GM19238 (cell line): ENCODE measurements around the gene MRPS6.

Experiments
- DNase-seq: peaks from one replicate; pipeline ENCODE4 v3.0.0; 2011; ENCODE audit warnings: low spot score; ENCODE audit not compliant: insufficient read length

Gene MRPS6

DNA sequence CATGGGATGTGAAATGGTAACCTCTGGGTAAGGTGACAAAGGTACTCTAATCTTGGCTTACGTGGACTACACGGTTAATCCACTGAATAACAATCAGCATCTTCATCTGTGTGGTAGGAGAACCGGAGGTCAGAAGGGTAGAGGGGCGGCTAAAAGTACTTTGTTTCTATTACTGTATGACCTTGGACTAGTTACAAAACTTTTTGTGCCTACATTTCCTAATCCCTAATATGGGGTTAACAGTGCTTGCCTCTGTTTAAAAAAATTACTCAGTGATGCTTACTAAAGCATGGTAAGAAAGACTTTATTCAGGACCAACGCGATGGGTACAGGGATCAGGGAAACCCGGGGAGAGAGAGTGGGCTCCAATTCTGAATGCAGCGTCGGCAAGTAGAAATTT, 1.7 kb upstream of the MRPS6 start:
- no peak for DNase-seq

DNA sequence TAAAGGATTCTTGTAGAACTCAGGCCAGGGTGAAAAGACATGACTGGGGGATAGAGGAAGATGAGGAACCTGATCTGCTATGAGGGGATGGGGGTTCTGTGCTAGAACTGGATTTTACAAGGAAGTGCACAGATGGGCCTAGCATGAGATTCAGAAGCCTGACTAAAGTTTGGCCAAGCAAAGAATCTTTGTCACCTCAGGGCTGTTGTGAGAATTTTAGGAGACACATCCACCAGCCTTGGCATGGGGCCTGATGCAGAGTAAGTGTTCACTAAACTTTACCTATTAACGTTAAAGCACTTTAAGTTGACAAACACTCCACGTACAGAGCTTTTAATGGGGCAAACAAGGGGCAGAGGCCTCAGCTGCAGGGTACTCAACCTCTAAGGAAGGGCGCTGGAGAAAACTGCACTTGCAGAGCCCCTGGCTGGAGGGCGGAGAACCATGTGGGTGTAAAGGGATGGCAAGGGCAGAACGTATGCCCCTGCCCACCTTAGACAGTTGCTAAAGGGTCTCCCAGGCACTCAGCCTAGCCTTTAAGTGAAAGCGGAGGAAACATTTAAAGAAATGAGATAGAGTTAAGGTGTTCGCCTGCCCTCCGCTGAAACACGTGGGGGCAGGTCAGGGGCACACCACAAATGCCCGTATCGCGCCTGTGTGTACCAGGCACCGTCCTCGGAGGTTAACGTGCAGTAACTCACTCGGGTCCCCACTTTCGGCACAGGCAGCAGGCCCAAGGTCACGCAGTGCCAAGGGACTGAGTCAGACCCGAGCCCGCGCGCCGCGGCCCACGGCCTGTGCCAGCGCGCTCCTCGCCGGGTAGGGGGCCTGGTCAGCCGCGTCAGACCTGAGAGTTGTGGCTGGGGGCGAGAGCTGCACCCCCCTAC, 990 bp upstream of the MRPS6 start:
- DNase-seq = no peak

DNA sequence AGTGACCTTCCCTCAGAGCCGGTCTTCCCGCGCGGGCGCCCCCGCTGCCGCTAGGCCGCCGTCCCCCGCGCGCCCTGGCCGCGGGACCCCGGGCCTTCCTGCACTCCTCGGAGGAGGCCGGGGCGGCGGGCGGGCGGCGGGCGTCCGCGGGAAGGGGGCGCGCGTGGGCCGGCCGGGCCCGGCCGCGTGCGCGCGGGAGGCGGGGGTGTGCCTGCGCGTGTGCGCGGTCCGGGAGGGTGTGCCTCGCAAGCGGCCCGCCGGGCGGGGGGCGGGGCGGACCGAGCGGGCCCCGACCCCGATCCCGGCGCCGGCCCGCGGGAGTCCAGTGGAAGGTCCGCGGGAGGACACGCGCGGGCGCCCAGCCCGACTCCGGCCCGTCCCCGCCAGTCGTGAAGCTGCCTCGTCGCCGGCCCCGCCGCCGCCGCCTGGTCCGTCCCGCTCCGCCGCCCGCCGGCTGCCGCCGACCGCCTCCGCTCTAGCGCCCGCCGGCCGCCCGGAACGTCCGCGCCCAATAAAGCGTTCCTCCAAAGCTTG, 438 bp downstream of the MRPS6 start:
- peak; percentile 35 for DNase-seq

DNA sequence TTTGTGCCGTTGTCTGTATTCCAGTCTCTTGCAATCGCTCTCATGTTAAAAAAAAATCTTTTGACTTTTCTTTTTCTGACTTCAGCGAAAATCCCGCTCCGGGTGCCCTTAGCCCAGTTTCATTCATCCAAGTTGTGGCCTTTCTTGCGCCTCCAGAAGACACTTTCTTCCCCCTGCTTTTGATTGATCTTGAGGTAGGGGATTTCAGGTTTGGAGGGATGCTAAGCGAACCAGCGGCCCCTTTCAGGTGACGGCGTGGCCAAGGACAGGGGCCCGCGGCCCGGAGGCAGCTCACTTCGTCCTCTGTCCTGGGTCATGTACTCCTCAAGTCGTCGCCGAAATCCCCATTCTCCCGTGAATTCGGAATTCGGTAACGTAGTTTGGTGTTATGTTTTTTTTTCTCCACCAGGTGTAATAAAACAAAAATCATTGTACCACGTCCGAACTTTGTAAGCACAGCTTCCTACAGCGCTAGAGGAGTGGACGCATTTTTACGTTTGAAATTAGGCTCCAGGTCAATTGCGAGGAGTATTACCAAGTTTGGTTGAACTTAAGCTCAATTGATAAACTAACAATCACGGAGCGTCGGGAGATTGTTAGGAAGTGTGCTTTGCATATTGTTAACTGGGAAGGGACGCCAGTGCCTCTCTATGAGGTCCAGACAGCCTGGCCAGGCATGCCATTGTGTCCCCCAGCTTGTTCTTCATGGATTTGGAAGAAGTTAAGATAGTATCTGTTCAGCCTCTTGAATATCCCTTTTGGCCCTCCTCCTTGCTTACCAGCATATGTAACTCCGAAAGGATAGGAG, 1.1 kb downstream of the MRPS6 start:
- no peak for DNase-seq

DNA sequence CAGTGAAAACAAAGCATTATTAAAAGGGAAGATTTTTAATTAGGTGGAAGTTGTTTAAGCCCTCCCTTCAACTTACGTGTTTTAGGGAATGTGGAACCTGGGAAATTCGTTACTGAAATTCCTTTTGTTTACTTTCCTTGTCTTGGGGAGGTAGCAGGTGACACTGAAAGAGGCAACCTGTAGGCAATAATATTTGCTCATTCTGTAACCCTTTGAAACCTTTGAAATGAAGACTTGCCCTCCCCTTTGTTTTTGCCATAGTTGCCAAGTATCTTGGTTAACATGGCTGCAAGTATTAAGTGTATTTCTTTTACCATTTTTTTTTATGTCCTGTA, 1.7 kb downstream of the MRPS6 start:
- DNase-seq = no peak

DNA sequence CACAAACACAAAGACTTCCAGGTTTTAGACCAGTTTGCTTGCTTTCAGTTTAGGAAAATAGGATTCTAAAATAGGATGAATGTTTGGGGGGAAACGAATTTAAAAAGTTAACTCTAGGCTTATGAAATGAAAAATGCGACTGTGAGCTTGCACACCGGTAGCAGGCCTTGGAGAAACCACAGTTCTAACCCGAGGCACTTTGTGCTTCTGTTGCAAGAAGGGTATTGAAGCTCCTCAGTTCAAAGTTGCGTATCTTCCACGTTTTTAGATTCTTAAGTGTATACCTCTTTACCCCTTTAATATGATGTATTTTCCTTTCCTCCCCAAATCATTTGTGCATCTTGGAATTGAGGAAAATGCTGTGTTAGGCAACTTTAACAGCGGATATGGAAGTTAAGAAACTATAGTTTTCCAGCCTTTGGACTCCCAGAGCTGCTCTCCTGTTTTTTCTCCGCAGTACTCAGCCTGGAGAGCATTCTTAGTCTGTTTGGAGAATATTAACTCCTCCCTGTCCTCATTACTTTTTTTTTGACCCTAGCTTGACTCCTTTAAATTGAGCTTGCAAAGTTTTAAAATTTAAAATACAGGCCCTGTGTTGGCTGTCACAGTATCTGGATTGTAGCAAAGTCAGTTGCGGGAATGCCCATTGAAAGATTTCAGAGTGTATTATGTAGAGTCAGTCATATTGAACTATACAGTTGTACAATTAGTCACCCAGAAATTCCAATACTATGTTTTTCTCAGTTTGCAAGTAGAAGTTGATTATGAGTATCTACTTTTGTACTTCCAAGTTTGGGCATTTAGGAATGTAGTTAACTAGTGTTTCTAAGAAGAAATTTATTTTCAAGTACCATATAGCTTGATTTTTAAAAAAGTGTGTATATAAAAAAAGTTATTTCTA, 2.6 kb downstream of the MRPS6 start:
- DNase-seq = no peak

DNA sequence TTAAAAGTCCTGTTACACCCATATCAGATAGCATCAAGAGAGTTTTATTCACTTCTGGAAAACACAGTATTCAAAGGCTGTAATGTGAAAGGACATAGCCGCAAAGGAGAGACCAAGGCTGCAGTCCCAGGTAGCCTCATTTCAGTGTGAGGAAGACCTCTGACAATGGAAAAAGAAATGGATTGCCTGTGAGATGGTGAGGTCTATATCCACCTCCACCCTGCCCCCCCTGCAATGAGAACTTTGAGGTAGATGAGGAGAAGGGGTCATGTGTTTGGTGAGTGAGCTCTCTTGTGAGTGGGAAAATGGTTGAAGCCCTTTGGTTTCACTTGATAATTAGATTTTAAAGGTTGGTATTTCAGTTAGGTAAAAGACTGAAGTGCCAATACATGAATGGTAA, 3.5 kb downstream of the MRPS6 start:
- no peak for DNase-seq

DNA sequence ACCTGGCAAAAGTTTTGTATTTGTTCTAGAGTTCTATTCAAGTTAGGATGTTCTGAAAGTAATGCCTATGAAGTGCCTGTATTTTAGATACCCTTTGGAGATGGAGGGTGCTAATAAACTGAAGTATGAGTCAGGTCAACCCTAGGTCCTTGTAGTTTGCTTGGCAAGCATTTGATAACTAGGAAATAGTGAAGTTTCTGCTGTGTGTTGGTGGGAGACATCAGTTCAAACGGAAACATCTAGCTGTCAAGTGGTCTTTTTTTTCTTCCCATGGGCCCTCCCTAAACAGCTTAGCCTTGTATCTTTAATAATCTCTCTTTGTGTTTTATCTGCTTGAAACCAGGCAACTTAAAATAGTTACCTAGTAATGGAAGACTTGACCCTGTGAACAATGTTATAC, 4.5 kb downstream of the MRPS6 start:
- DNase-seq = no peak

DNA sequence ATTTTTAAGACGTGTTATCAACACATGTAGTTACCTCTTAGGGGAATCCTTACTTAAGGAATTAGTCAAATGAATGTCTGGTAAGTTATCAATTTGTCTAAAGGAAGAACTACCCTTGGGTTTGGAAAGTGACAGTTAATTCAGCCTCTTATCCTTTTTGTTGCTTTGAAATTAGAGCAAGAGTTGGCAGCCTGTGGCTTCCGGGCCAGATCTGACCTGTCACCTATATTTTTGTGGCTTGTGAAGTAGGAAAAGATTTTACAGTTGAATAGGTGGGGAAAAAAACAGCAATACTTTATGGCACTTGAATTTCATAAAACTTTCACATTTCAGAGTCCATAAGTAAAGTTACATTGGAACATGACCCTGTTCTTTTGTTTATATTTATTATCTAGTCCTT, 5.5 kb downstream of the MRPS6 start:
- DNase-seq = no peak

DNA sequence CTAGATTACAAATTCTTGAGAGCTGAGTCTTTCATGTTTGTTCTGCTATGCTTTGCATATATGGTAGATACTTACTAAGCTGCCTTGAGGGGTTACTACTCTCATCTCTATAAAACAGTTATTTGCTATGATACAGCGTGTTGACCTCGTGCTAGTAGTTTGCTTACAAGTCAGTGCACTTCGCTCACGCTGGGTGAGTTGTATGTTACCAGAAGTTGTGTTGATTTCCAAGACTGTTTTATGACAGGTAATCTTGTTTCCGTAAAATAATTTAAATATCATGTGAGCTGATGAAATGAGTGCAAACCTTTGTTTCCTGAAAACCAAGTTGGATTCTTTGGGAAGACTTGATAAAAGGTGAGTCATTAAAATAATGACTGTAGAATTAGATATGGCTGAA, 7.3 kb downstream of the MRPS6 start:
- no peak for DNase-seq

DNA sequence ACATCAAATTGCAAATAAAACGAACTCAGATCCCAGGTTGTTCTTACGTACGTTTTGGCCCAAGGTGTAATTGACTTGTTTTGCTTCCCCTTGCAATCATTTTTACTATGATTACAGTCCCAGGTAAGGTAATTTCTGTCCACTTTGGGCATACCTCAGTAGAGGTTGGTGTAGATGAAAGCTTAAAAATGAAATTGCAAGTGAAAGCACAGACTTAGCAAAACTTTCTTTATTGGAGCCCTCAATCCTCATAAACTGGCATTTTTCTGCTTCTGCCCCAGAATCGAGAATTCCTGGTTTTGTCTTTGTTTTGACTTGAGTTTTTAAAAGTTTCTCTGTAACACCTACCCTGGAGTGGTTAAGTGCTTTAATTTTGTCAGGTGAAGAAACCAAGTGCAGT, 9.4 kb downstream of the MRPS6 start:
- no peak for DNase-seq

DNA sequence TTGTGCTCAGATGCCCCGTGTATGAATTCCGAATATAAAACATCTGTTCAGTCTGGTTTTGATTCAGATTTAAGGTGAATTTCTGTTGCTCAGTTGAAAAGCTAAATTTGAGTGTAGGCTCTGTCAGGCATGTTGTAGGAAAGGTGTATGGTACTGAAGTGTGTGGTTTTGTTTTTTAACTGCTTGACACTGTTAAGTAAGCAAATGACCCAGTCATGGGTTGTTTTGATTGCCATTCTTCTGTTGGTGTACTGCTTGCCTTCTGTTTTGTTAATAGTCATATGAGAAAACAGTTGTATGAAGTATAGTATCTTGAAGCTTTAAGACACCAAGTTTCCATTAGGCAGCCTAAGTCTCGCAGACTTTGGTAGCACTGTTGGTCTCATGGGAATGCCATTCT, 10.0 kb downstream of the MRPS6 start:
- DNase-seq = no peak

DNA sequence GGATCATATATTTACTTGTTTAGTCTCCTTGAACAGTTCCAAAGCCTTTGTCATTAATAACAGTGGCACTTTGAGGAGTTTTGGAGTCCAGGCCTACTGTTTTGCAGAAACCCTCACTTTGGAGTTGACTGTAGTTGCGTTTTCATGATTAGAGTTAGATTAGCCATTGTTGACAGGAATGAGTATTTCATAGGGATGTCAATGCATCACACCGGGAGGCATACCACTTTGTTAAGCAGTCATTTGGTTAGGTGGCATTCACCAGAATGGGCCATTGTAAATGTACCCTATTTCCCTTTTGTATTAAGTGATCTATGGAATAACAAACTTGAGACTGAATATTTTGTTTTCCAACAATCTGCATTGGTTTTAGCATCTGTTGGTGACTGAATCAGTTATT, 11.8 kb downstream of the MRPS6 start:
- DNase-seq = no peak

DNA sequence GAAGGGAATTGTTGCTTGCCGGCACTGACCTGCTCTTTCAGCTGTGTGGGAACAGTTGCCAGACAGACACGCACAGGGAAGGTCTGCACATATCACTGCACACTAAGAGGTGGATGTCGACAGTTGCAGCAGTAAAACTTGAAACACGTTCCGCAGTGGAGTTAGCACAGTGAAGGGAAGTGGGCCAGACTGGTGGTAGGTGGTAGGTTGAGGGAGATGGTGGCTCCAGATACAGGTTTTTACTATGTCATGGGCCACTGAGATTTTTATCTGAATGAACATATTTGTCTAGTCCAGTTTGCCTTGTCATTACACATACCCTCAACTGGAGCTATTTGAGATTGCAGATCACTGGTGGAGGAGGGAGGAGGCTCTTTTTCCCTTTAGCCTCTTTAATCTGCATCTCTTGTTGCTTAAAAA, 13.5 kb downstream of the MRPS6 start:
- DNase-seq = no peak

DNA sequence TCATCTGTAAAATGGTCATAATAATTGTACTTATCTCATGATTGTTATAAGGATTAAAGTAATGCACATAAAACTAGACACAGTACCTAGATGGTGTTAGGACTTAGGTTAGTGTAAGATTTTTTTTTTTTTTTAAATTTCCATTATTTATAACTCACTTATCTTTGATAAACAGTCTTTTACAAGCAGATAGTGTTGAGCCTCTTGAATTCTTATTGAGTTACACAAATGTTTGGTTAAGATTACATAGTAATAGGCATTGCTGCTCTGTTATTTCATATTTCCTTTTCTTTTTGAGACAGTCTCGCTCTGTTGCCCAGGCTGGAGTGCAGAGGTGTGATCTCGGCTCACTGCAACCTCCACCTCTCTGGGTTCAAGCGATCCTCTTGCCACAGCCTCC, 15.4 kb downstream of the MRPS6 start:
- no peak for DNase-seq

DNA sequence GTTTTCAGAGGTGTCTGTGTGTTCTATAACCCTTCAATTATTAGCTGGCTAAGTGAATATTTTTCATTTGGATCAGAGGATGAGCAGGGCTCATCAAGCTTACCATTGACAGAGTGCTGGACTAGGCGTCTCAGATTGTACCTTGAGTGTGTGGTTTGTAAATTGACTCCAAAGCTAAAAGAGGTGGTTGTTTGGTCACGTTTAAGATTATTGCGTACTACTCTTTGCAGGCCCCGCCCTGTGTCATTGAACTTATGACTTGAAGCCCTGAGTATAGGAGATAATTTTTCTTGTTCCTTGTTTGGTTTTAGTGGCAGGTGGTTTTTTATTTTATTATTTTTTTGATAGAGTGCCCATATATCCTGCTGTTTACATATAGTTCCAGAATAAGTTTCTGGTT, 17.7 kb downstream of the MRPS6 start:
- no peak for DNase-seq

DNA sequence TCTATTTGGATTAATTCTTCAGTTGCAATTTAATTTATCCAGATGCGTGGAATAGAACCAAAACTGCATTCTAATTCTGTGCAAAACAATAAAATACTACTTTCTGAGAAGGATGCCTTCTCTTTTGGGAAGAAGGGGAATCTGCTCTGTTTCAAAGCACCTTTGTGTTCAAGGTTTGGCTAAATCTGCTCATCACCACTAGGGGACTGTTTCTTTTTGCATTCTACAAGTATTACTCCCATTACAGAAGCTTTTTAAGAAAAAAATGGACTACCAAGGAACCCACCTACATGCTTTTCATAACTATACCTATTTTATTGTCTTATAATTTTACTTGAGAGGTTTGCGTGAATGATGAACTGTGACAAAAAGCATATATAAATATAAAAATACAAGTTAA, 18.2 kb downstream of the MRPS6 start:
- DNase-seq = no peak

DNA sequence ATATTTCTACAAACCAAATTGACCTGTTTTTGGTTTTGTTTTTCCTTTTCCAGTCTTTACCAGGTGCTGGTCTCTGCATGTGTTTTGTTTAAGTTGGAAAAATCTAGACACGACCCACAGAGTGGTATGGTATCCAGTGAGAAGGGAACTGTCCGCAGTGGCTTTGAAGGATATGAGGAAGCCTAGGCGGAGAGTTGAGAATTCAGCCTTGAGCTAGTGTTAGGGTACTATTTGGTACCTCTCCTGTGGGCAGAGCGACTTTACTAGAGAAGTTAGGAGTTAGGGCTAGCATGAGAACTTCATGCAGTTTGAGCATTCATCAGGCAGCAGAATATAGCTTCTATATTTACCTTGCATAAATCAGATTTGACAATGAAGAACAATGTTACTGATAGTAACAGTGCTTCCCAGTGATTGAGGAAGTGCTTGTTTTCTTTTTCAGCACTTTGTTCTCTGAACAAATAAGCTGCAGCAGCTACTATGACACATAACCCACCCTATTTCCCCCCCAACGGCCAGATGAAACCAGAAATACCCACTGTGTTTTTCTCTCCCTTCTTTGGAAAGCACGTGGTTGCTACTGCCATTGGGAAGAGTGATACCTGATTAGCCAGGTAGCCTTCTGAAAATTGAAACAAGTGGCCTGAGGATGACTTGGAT, 19.0 kb downstream of the MRPS6 start:
- DNase-seq = no peak

DNA sequence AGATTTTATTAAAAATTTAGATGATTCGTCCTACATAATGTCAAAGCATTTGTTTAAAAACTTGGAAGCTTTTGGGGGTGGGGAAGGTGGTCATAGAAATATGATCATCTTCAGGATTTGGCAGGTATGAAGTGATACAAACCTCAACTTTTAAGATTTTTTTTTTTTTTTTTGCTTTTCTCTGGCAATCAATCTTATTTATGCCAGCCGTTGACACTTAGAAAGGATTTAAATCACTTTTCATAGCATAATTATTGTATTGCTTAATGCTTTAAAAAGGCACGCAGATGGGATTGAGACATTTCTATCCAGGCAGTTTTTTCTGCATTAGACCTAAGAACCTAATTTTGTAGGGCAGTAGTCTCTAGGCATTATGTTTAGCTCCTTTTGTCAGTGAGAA, 19.7 kb downstream of the MRPS6 start:
- no peak for DNase-seq

DNA sequence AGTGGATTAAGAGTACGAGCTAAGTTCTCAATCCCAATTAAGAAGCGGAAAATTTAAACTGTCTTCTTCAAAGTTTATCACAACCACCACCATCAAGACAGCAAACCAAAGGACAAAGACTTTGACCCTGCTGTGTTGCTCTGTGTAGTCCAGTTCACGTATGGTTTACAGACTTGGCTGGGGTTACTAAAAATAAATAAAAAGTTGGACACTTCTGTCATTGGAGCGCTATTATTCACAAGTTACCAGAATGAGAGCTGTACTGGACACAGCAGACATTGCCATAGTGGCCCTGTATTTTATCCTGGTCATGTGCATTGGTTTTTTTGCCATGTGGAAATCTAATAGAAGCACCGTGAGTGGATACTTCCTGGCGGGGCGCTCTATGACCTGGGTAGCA, 21.6 kb downstream of the MRPS6 start:
- DNase-seq = no peak

DNA sequence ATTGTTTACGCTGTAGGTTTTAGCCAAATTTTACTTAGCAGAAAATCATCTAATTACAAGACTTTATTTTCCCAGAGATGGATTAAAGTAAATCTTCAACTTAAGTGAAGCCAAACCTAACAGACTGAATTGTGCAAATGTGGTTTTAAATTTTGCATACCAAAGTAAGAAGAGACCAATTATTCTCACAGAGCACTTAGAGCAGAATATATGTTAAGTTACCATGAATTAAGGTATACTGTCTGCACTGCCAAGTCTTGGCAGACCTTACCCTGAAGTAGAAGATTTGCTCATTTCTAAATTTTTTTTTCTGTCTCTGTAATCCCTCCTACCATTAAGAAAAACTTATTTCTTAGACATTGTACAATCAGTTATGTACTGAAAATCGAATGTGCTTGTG, 24.1 kb downstream of the MRPS6 start:
- DNase-seq = no peak
